ENCODE results near the gene CASD1. TPM values are rescaled to one million over a fixed set of nuclear protein-coding genes. Genes with fewer than 3 reads are reported as not detected.

The CASD1 gene
- total RNA-seq, 4 donors from 2014 or later, result 8.5 to 72.6 (median 25.0) TPM

GRCh38 chr7:94562525-94562924, 52.9 kb downstream of the CASD1 start:
- Histone ChIP-seq H3K4me1 (no peaks in the 10 kb centered on the region), H3K27ac (no peak overlapping the region), H3K36me3 (no peaks in the 10 kb centered on the region), H3K4me3 (no peak overlapping the region), H3K27me3 (no peaks in the 10 kb centered on the region), H3K9me3 (no peaks in the 10 kb centered on the region)
- DNase-seq, result no peak
- intact Hi-C loops (cut with DNase I; ENCODE audit: low total_unique reads), result no loop called here
- no peak for TF ChIP-seq CTCF (IDR thresholded peaks at IDR 0.05)
- no peak for TF ChIP-seq POLR2A (IDR thresholded peaks at IDR 0.05)

- Histone ChIP-seq H3K27ac (no peak overlapping the region), H3K9me3 (no peaks in the 10 kb centered on the region), H3K4me3 (no peak overlapping the region), H3K4me1 (no peaks in the 10 kb centered on the region), H3K27me3 (no peaks in the 10 kb centered on the region), H3K36me3 (no peaks in the 10 kb centered on the region)
- TF ChIP-seq CTCF (IDR thresholded peaks at IDR 0.05), result no peak
- TF ChIP-seq POLR2A (IDR thresholded peaks at IDR 0.05), result no peak
- intact Hi-C loops (cut with DNase I; ENCODE audit: low total_unique reads), result no loop called here
- no peak for DNase-seq
Observed at GRCh38 chr7:94565247-94565894, 55.8 kb downstream of the CASD1 start.

DNA sequence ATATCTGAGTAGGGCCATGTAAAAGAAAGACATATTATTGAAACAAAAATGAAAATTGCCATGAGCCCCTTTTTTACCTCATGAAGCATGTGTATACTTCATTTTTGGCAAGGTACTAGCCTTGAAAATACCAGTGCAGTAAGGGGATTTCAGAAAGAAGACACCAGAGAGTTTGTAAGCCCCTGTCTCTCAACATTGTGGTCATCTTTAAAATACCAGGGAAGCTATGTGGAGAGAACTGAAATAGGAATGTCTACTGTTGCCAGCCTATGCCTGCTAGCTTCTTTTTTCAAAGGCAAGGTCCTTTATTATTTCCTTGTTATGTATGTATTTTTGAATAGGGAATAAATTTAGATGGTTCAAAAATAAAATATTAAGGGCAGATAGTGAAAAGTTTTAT, 57.8 kb downstream of the CASD1 start:
- Histone ChIP-seq H3K27me3 (no peaks in the 10 kb centered on the region), H3K36me3 (no peaks in the 10 kb centered on the region), H3K9me3 (no peaks in the 10 kb centered on the region), H3K4me3 (no peak overlapping the region), H3K4me1 (no peaks in the 10 kb centered on the region), H3K27ac (no peak overlapping the region)
- DNase-seq, result no peak
- intact Hi-C loops (cut with DNase I; ENCODE audit: low total_unique reads), result no loop called here
- TF ChIP-seq CTCF (IDR thresholded peaks at IDR 0.05) (no peak), POLR2A (IDR thresholded peaks at IDR 0.05) (no peak)

DNA sequence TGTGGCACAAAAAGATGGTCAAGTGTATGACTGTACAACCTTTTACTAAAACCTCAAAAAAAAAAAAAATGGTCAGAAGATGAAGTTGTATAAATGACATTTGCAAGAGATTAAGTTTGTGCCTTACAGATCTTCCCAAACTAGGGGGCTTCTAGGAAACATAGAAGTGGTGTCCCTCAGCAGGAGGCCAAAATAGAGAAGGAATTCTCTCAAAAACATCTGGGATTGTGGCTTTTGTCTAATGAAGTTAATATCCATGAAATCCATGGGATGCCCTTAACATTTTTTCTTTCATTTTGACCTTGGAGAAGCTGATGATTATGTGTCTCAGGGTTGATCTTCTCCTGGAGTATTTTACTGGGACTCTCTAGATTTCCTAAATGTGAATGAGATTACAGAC, 62.2 kb downstream of the CASD1 start:
- Histone ChIP-seq H3K36me3 (no peaks in the 10 kb centered on the region), H3K9me3 (peaks cover 0 to 7% of the 10 kb centered on the region in 2 donors), H3K27me3 (no peaks in the 10 kb centered on the region), H3K4me1 (no peaks in the 10 kb centered on the region), H3K4me3 (no peak overlapping the region), H3K27ac (no peak overlapping the region)
- DNase-seq, result no peak
- no peak for TF ChIP-seq POLR2A (IDR thresholded peaks at IDR 0.05)
- no peak for TF ChIP-seq CTCF (IDR thresholded peaks at IDR 0.05)
- intact Hi-C loops (cut with DNase I; ENCODE audit: low total_unique reads), result no loop called here

DNA sequence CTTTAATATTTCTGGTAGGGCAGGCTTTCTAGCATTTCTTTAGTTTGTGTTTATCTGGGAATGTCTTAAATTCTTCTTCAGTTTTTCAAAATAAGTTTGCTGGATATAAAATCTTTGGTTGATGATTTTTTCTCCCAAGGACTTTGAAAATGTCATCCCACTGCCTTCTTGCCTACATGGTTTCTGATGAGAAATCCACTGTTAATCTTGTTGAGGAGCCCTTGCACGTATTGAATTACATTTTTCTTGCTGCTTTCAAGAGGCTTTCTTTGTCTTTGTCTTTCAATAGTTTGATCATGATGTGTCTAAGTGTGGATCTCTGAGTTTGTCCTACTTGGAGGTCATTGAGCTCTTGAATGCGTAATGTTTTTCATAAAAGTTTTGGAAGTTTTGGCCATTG, 66.0 kb downstream of the CASD1 start:
- no peaks in the 10 kb centered on the region for H3K36me3 ChIP-seq
- no peaks in the 10 kb centered on the region for H3K4me1 ChIP-seq
- no peaks in the 10 kb centered on the region for H3K27me3 ChIP-seq
- no peak for TF ChIP-seq POLR2A (IDR thresholded peaks at IDR 0.05)
- TF ChIP-seq CTCF (IDR thresholded peaks at IDR 0.05), result no peak
- intact Hi-C loops (cut with DNase I; ENCODE audit: low total_unique reads), result no loop called here
- peaks cover 0 to 7% of the 10 kb centered on the region in 2 donors for H3K9me3 ChIP-seq
- no peak overlapping the region for H3K27ac ChIP-seq
- no peak overlapping the region for H3K4me3 ChIP-seq
- no peak for DNase-seq
